GM19324 (cell line): ENCODE data around the gene POC1A.

Experiments
- ATAC-seq: cut with Tn5 transposase; IDR thresholded peaks from one replicate; pipeline ENCODE4 v1.9.1; 2021; ENCODE audit warnings: mild to moderate bottlenecking, moderate library complexity; ENCODE audit not compliant: unreplicated experiment, low FRiP score

The POC1A gene

GRCh38 chr3:52089691-52090090, 64.5 kb downstream of the POC1A start:
- ATAC-seq, result no peak

GRCh38 chr3:52088445-52089367, 65.5 kb downstream of the POC1A start:
- ATAC-seq, result no peak

GRCh38 chr3:52087731-52088130, 66.5 kb downstream of the POC1A start:
- no peak for ATAC-seq

GRCh38 chr3:52086976-52087663, 67.1 kb downstream of the POC1A start:
- no peak for ATAC-seq

- no peak for ATAC-seq
Observed at GRCh38 chr3:52086461-52086860, 67.8 kb downstream of the POC1A start.

- ATAC-seq, result no peak
Observed at GRCh38 chr3:52085681-52086282, 68.4 kb downstream of the POC1A start.

- no peak for ATAC-seq
Observed at GRCh38 chr3:52084954-52085680, 69.1 kb downstream of the POC1A start.

- ATAC-seq, result no peak
Observed at GRCh38 chr3:52084216-52084945, 69.8 kb downstream of the POC1A start.

GRCh38 chr3:52083556-52084087, 70.6 kb downstream of the POC1A start:
- ATAC-seq, result no peak

GRCh38 chr3:52082951-52083350, 71.3 kb downstream of the POC1A start:
- ATAC-seq, result no peak

- no peak for ATAC-seq
Observed at GRCh38 chr3:52080830-52081719, 73.1 kb downstream of the POC1A start.

- no peak for ATAC-seq
Observed at GRCh38 chr3:52079958-52080357, 74.3 kb downstream of the POC1A start.

GRCh38 chr3:52078781-52079560, 75.3 kb downstream of the POC1A start:
- no peak for ATAC-seq

GRCh38 chr3:52077925-52078324, 76.3 kb downstream of the POC1A start:
- no peak for ATAC-seq

- ATAC-seq, result no peak
Observed at GRCh38 chr3:52076896-52077780, 77.1 kb downstream of the POC1A start.

GRCh38 chr3:52073490-52073889, 80.7 kb downstream of the POC1A start:
- no peak for ATAC-seq

- ATAC-seq, result no peak
Observed at GRCh38 chr3:52072471-52072870, 81.8 kb downstream of the POC1A start.
